Panc1 (cell line): ENCODE results near the gene HABP2.

Experiments
- POLR2AphosphoS5 ChIP-seq: IDR thresholded peaks from 2 replicates; pipeline ENCODE4 v1.6.1; 2012; ENCODE audit warnings: mild to moderate bottlenecking, low read depth, low read length, moderate library complexity
- SIN3A ChIP-seq: IDR thresholded peaks from 2 replicates; pipeline ENCODE4 v1.6.1; 2012; ENCODE audit warnings: low read depth, mild to moderate bottlenecking, low read length, moderate library complexity, borderline replicate concordance; ENCODE audit not compliant: insufficient read depth
- TF ChIP-seq, protein P1 (sequence below), 2 experiments: IDR thresholded peaks; 2 replicates each; pipeline ENCODE4 v1.6.1; 2011 to 2012; ENCODE audit warnings: low read depth in 2 of 2, control low read depth in 1 of 2, low read length in 1 of 2, mild to moderate bottlenecking in 1 of 2, moderate library complexity in 1 of 2; ENCODE audit not compliant: insufficient read depth in 1 of 2
- TF ChIP-seq, protein P2 (sequence below): fragments of 450-650 bp; IDR thresholded peaks from 2 replicates; pipeline ENCODE4 v1.5.1; 2017; ENCODE audit warnings: mild to moderate bottlenecking

DNA sequence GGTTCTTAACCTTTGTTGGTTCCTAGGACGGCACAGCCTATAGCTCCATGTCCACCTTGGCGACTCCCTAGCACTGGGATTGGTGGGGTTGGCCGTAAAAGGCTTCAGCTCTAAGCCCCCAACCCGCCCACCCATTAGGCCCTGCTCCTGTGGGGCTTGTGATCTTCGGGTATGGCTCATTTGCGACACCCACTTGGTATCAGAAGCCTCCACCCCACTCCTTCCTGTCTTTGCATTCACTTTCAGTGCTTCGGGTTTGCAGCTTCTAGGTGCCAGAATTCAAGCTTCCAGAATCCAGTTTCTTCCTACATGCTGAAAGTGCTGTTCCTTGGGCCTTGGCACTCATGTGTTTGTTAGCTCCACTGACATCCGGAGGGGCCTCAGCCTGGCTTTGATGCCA, 39.5 kb downstream of the HABP2 start:
- TF ChIP-seq, protein P1, sequence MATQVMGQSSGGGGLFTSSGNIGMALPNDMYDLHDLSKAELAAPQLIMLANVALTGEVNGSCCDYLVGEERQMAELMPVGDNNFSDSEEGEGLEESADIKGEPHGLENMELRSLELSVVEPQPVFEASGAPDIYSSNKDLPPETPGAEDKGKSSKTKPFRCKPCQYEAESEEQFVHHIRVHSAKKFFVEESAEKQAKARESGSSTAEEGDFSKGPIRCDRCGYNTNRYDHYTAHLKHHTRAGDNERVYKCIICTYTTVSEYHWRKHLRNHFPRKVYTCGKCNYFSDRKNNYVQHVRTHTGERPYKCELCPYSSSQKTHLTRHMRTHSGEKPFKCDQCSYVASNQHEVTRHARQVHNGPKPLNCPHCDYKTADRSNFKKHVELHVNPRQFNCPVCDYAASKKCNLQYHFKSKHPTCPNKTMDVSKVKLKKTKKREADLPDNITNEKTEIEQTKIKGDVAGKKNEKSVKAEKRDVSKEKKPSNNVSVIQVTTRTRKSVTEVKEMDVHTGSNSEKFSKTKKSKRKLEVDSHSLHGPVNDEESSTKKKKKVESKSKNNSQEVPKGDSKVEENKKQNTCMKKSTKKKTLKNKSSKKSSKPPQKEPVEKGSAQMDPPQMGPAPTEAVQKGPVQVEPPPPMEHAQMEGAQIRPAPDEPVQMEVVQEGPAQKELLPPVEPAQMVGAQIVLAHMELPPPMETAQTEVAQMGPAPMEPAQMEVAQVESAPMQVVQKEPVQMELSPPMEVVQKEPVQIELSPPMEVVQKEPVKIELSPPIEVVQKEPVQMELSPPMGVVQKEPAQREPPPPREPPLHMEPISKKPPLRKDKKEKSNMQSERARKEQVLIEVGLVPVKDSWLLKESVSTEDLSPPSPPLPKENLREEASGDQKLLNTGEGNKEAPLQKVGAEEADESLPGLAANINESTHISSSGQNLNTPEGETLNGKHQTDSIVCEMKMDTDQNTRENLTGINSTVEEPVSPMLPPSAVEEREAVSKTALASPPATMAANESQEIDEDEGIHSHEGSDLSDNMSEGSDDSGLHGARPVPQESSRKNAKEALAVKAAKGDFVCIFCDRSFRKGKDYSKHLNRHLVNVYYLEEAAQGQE (IDR thresholded peaks at IDR 0.05; ENCODE audit: insufficient read depth in 1 of 2, low read depth in 2 of 2, low read length in 1 of 2) = no peak
- TF ChIP-seq, protein P2, sequence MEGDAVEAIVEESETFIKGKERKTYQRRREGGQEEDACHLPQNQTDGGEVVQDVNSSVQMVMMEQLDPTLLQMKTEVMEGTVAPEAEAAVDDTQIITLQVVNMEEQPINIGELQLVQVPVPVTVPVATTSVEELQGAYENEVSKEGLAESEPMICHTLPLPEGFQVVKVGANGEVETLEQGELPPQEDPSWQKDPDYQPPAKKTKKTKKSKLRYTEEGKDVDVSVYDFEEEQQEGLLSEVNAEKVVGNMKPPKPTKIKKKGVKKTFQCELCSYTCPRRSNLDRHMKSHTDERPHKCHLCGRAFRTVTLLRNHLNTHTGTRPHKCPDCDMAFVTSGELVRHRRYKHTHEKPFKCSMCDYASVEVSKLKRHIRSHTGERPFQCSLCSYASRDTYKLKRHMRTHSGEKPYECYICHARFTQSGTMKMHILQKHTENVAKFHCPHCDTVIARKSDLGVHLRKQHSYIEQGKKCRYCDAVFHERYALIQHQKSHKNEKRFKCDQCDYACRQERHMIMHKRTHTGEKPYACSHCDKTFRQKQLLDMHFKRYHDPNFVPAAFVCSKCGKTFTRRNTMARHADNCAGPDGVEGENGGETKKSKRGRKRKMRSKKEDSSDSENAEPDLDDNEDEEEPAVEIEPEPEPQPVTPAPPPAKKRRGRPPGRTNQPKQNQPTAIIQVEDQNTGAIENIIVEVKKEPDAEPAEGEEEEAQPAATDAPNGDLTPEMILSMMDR = no peak
- TF ChIP-seq POLR2AphosphoS5 (no peak), SIN3A (no peak)
